GM19467 (cell line): ENCODE measurements around the gene GSK3B.

ENCODE experiments used
- ATAC-seq: cut with Tn5 transposase; IDR thresholded peaks from one replicate; pipeline ENCODE4 v1.9.1; 2021; ENCODE audit warnings: mild to moderate bottlenecking, moderate library complexity; ENCODE audit not compliant: unreplicated experiment

GSK3B gene

DNA sequence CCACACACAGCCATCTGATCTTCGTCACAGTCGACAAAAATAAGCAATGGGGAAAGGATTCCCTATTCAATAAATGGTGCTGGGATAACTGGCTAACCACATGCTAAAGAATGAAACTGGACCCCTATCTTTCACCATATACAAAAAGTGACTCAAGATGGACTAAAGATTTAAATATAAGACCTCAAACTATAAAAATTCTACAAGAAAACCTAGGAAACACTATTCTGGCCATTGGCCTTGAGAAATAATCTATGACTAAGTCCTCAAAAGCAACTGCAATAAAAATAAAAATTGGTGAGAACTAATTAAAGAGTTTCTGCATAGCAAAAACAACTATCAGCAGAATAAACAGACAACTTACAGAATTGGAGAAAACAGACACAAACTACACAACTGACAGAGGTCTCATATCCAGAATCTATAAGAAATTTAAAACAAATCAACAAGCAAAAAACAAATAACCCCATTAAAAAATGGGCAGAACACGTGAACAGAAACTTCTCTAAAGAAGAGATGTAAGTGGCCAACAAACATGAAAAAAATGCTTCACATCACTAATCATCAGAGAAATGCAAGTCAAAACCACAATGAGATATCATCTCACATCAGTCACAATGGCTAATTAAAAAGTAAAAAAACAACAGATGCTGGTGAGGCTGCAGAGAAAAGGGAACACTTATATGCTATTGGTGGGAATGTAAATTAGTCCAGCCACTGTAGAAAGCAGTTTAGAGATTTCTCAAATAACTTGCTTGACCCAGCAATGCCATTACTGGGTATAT, 208.3 kb downstream of the GSK3B start:
- ATAC-seq, result no peak

DNA sequence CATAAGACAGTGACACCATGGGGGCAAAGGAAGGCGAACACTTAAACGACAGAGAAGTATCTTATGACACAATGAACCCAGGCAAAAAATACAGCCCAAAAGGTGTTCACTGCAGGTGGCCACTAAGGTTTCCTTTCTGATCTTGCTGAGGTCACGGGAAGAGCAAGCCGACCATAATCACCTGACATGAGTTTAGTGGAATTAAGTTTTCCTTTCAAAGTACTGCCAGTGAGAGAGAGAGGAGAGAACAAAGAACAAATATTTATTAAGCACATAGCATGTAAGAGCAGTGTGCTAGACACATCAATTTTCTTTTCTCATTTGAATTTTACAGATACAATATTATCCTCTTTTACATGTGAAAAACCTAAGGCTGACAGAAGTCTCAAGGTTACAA, 210.1 kb downstream of the GSK3B start:
- no peak for ATAC-seq

DNA sequence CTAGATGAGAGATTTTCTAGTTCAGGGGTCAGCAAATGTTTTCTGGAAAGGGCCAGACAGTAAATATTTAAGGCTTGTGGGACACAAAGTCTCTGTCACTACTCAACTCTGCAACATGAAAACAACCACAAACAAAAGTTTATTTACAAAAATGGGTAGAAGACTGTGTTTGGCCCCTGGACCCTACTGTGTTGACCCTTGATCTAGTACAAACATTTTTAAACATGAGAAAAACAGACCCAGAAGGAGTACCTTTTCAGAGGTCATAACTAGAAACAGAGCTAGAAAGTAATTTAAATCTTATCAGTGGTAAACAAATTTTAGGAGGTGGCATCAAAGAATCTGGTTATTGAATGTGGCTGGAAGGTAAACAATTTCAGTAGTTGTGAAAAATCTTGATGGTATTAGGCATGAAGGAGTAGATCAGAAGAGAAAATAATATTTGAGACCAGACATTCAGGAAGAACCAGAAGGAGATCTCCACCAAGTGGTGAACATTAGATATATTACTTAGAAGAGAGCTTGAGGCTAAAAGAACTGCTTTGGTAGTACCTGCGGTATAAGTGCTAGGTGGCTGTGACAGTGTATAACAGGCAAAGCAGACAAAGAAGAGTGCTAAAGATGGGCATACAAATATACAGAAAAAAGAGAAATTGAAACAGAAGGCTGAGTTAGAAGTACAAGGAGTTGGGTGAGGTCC, 210.6 kb downstream of the GSK3B start:
- no peak for ATAC-seq

DNA sequence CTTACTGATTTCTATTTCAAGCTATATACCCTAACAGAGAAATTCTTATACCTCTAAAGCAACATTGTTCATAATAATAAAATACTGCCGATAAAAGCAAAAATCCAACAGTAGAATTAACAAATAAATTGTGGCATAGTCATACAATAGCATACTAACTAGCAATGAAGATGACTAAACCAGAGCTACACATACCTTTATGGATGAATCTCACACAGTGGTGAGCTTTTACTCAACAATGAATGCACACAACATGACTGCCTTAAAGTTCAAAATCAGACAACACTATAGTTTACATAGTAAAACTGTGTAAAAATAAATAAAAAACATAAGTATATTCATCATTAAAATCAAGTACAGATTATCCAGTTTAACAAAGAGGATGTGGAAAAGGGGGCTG, 213.3 kb downstream of the GSK3B start:
- ATAC-seq, result no peak

DNA sequence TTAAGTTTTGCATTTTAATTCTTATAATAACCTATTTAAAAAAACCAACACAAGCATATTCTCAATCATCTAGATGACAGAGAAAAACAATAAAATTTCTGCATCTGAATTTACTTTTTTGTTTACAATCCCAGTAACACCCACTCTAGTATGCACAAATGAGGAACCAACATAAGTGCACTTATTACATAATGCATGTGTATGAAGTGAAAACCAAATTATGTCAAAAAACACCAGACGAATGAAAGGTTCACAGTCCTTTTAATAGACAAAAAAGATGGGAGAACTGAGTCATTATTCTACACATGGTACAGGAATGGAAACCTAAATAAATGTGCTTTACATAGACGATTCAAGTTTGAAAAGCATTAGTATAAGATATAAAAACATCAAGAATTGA, 220.6 kb downstream of the GSK3B start:
- ATAC-seq, result no peak

DNA sequence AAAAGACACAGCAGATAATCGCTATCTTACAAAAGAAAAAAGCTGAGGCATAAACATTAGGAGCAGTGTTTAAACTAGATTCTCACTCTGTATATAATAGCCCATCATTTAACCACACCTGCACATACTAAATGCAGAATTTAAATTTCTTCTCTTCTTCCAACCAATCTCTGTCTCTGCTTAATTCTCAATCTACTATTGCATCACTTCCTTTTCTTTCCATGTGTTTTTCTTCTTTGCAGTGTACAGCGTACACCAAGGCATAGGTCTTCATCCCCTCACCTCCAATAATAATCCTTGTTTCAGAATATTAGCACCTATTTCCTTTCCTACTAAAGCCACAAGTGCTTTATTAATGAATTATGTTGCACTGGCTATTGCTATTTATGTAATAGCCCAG, 221.5 kb downstream of the GSK3B start:
- no peak for ATAC-seq

DNA sequence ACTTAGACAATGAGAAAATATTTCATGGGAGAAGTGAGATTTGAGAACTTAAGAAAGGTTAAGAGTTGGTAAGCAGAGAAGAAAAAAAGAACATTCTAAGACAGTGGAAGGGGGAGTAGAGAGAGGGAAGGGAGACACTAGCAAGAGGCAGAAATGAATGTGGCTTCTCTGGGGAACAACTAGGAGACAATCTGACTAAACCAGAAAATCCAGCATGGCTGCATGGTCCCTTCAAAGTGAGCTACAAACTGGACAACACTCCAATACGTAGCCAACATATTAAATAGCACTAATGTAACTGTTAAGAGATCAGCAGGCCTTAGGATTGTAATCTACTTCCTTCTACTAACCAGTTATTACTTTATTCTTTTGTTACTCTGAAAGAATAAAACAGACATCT, 222.7 kb downstream of the GSK3B start:
- ATAC-seq, result no peak

DNA sequence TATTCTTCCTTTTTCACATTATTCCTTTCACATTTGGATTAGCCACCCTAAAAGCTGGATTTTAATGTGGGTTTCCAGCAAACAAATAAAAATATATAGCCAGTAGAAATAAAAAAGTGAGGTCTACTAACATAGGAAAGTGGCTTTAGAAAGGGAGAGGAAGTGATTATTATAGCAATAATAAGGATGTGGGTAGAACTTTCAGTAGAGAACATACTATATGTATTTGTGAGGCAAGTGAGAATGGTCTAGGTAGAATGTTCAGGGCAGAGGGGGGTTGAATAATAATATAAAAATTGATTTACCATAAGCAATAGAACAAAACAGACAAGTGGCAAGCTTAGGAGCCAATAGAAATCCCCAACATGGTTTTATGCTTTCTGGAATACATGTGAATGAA, 223.7 kb downstream of the GSK3B start:
- no peak for ATAC-seq

DNA sequence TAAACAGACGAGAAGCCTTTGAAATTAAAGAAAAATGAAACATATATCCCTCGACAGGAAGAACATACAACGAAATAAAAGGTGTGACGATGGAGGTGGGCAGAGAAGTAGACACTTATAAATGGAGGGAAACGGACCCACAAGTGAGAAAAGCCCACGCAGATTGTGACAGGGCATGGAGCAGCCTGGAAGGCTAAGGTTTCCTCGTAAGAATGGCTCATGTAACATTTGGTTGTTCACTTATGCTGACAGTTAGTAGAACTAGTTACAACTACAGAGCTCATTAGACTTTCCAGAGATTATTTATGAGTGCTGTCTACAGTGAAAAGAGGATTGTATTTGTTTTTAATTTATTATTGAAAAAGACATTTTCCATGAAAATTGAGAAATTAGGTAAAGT, 229.8 kb downstream of the GSK3B start:
- ATAC-seq, result no peak

DNA sequence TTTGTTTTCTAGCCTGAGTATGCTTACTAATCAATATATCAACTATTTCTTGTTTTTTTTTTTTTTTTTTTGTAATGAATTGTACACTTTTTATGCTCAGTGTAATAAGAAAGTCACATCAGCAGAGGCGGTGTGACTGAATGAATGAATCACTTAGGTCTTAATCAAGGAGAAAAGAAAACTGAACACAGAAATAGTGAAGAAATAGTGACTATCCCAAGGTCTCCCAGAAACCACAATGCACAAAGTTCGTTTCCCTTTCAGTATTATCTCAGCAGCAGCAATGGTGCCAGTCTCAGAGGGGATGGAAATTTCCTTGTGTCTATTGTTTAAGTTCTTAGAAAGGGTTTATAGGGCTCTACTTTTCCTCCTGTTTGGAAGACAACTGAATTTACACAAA, 231.6 kb downstream of the GSK3B start:
- no peak for ATAC-seq

DNA sequence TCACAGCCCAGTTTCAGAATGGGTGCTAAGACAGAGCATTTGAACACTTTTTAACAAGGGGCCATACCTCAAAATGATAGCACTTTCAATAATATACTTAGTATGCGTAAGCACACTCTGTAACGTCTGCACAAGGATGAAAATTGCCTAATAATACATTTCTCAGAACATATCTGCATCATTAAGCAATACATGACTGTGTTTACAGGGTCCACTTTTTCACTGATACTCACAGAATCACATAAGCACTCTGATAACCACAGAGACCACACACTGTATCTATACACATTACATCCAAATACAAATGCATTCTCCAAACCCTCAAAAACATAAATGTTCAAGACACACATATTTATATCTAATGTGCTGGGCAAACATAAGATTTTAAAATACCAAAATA, 232.6 kb downstream of the GSK3B start:
- ATAC-seq, result no peak

DNA sequence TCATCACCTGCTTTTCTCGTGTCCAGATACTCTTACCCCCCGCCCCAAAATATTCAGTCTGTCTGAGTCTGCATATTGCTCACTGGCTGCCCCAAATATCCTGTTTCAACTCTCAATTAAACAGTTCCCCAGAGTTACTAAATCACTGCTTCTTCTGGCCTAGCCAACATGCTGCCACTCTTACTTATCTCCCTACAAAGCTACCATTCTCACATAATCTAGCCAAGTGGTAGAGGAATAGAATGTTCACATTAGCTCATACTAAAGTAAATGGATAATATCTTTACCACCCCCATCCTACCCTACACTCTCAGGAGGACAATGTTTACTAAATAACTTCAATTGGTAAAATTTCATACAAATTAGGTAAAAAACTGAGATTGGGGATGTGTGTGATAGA, 234.5 kb downstream of the GSK3B start:
- ATAC-seq, result no peak

DNA sequence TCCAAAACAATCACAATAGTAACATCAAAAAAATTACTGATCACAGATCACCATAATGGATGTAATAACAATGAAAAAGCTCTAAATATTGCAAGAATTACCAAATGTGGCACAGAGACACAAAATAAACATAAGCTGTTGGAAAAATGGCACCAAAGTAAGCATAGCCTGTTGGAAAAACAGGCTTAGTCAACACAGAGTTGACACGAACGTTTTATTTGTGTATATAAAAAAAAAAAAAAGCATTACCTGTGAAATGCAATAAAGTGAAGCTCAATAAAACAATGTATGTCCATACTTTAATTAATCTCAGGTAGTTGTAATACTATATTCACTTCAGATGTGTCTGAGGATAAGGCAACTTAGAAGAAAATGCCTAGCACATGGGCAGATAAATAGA, 235.3 kb downstream of the GSK3B start:
- no peak for ATAC-seq

DNA sequence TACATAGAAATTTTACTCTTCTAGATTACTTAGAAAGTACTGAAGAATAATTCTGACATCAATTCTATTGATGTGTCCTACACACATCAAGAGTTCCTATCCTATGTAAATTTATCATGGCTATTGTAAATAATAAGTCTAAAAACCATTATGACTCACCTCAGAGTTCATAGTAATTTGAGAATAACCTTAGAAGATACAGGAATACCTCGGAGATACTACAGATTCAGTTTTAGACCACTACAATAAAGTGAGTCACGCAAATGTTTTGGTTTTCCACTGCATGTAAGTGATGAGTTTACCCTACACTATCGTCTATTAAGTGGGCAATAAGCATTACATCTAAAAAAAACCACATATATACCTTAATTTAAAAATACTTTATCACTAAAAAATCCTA, 237.6 kb downstream of the GSK3B start:
- ATAC-seq, result no peak

DNA sequence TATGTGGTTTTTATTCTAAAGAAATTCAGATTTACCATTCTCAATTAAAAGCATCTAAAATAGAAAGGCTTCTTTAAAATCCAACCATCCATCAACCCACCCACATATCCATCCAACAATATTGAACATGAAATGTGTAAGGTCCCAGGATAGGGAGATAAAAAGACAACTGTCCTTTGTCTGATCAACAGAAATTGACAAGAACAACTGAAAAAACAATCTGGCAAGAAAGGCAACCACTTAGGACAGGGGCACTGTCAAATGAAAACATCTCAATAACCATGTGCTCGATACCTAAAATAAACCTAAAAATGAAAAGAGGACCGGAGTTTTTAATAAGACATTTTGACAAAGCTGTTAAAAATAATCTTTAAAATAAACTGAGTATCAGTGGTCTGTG, 245.1 kb downstream of the GSK3B start:
- no peak for ATAC-seq

DNA sequence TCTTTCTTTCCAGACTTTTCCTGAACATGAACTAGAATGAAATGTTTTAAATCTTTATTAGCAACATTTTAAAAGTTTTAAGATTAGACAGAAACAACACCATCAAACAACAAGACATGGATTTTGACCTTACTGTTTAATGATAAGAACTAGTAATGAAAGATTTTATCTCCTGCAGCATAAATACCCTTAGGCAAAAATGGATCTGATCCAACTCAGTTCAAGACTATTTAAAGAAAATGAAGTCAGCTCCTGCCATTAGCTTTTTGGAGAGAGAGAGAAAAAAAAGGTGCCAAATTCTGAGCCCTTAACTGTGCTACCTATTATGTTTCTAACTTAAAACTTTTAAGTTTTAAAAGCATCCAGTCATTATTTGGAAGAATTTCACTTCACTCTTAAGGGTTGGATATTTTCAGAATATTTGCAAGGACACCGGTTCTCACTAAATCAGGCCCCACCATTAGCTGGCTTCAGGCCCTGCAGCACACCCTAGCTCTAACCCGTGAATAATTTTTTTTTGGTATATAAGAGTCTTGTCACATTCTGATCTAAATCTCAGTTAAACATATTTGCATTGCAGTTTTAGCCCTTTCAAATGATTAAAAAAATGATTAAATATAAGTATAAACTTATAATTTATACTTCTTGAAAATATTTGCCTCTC, 252.3 kb downstream of the GSK3B start:
- ATAC-seq, result no peak

DNA sequence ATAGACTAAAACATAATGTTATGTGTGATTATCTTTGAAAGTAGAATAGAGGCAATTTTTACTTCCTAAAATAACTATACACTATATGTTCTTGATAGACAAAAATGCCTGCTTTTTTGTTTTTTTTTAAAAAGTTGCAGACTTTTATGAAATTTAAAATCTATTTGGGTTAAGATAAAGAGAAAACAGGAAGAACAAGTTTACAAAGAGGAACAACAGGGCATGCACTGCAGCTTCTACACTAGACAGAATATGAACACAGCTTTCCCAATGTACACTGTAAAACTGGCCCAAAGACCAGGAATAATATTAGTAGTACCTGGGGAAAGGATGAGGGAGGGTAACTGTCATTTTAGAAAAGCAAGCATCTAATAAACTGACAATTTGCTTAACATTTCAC, 258.7 kb downstream of the GSK3B start:
- ATAC-seq, result no peak

DNA sequence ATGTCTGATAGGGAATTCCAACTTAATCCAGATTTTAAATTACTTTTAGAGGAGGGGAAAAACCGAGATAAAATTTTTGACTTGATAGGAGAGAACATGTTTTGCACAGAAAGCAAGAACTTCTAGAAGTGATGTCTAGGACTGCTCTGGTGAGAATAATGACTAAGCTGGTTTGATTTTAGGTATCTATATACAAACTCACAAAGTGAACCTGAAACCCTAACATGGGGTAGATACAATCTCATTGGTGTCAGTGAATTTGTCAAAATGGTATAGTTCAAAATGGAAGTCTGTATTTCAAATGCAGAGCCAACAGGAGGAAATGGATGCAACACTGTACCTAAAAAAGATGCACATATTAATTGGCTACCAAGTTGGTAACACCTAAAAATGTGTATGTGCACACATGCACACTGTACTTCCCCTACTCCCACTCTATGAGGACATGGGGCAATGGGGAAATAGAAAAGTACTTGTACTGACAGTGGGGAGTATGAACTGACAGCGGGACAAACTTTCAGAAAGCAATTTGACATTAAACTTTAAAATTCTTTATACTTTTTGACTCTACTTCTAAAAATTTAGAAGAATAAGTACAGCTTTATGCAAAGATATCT, 259.4 kb downstream of the GSK3B start:
- no peak for ATAC-seq

DNA sequence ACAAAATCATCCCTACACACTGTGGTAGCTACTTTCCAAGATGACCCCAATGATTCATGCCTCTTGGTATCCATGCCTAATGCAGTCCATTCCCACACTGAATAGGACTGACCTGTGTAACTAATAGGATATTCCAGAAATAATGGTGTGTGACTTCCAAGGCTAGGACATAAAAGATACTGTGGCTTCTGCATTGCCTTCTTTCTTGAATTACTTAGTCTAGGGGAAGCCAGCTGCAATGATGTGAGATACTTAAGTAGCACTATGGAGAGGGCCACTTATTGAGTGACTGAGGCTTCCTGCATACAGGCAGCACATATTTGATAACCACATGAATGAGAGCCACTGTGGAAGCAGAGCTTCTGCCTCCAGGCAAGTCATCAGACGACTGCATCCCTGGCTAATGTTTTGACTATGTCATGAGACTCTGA, 262.3 kb downstream of the GSK3B start:
- no peak for ATAC-seq

DNA sequence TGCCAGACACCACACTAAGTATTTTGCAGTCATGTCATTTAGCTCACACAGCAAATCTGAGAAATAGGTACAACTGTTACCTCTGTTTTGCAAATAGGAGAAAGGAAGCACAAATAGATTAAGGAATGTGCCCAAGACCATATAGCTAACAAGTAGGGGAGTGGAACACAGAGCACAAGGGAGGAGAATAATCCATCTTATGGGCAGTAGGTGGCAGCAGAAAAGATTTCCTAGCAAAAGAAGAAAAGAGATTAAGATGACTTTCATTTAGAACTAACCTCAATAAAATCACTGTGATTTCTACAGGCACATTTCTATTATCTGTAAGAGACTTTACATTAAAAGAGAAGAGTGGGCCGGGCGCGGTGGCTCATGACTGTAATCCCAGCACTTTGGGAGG, 263.2 kb downstream of the GSK3B start:
- no peak for ATAC-seq

DNA sequence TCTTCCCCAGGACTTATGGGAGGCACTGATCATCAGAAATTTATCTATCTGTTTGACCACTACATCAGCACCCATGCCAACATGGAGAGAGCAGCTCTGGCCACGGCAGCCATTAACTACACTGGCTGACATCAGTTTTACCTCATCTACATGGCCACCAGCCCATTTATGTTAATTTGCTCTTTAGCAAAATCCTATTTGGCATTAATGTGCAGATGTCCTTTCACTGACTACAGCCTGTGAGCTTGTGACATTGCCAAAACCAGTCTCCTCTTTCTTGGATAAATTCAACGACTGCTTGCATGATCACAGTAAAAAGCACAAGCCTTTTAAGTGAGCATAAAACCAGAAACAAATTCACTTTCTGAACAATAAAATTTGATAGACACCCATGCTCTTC, 264.8 kb downstream of the GSK3B start:
- no peak for ATAC-seq
